HepG2 (cell line): ENCODE measurements around the gene SYNE2. TPM values are rescaled to one million over a fixed set of nuclear protein-coding genes. Genes with fewer than 3 reads are reported as not detected.

Source experiments
- ATAC-seq: fragments of 200-7000 bp; cut with Tn5 transposase; 3 replicates; pipeline ENCODE4 v1.9.1; 2020; ENCODE audit warnings: mild to moderate bottlenecking, moderate library complexity
- BruUV-seq: library from RNA; stranded (reverse); fragments of 400-500 nt; replicated peaks from 2 replicates; lab custom pipeline; 2021; lab: Mats Ljungman, UMichigan
- CTCF ChIA-PET: fragments of 300-600 bp; formaldehyde crosslinking; extraction: SDS; loops from one replicate; lab custom pipeline; 2021; ENCODE audit warnings: low total read pairs, inconsistent platforms, low intra/inter-chr PET ratio; lab: Yijun Ruan, JAX
- POLR2A ChIA-PET: fragments of 350-600 bp; sonication (Branson Sonifier 250); formaldehyde crosslinking; loops from one replicate; lab custom pipeline; 2020; ENCODE audit warnings: antibody characterized with exemption, inconsistent platforms; lab: Yijun Ruan, JAX
- DNase-seq: peaks from one replicate; pipeline ENCODE4 v3.0.0-alpha.2; 2015; ENCODE audit warnings: low spot score
- FAIRE-seq: peaks from 3 replicates; lab custom pipeline; 2011; peaks lifted over from hg19 to GRCh38; lab: Jason Lieb, UNC
- H2AFZ ChIP-seq: one replicate; pipeline ENCODE4 v1.6.1; 2011; ENCODE audit warnings: low read length, inconsistent platforms
- H3K27ac ChIP-seq: fragments of 300-600 bp; 3 replicates; pipeline ENCODE4 v1.8.0; 2011; ENCODE audit warnings: mixed run types, mild to moderate bottlenecking, mixed read lengths, low read length, inconsistent platforms; ENCODE audit not compliant: insufficient read depth; ENCODE audit errors: extremely low read length
- H3K27me3 ChIP-seq, 2 experiments: fragments of 200-600 bp in 1 of 2; 2 replicates in 1 of 2; 3 replicates in 1 of 2; pipeline versions ENCODE4 v1.6.0 to v1.8.0; 2011; ENCODE audit warnings: low read length in 2 of 2, mild to moderate bottlenecking in 2 of 2, moderate library complexity in 2 of 2, inconsistent platforms in 1 of 2; ENCODE audit not compliant: insufficient read depth in 2 of 2, control insufficient read depth in 1 of 2
- H3K36me3 ChIP-seq, 2 experiments: fragments of 200-600 bp in 1 of 2; replicated peaks in 1 of 2; 2 replicates in 1 of 2; 3 replicates in 1 of 2; pipeline versions ENCODE4 v1.5.1 to v1.8.0; 2011; ENCODE audit warnings: low read length in 2 of 2, inconsistent platforms in 1 of 2; ENCODE audit not compliant: insufficient read depth in 2 of 2, control insufficient read depth in 1 of 2
- H3K4me1 ChIP-seq: 2 replicates; pipeline ENCODE4 v1.5.1; 2012; ENCODE audit warnings: low read length, inconsistent platforms; ENCODE audit not compliant: insufficient read depth
- H3K4me2 ChIP-seq: 2 replicates; pipeline ENCODE4 v1.6.0; 2011; ENCODE audit warnings: low read depth, low read length, inconsistent platforms
- H3K4me3 ChIP-seq, 3 experiments: fragments of 200-600 bp in 1 of 3; sonication (generic), shearing (Covaris generic) in 1 of 3; replicated peaks in 1 of 3; 2 replicates each; pipeline ENCODE4 v1.5.1; 2011 to 2016; ENCODE audit warnings: low read length in 3 of 3, inconsistent platforms in 2 of 3, low read depth in 2 of 3, mild to moderate bottlenecking in 2 of 3, control low read depth in 1 of 3, mixed read lengths in 1 of 3; ENCODE audit not compliant: insufficient read depth in 1 of 3
- H3K79me2 ChIP-seq: one replicate; pipeline ENCODE4 v1.6.1; 2011; ENCODE audit warnings: low read length, inconsistent platforms; ENCODE audit not compliant: insufficient read depth
- H3K9ac ChIP-seq: 2 replicates; pipeline ENCODE4 v1.6.0; 2011; ENCODE audit warnings: mild to moderate bottlenecking, low read depth, low read length, inconsistent platforms; ENCODE audit not compliant: insufficient read depth
- H3K9me3 ChIP-seq: 2 replicates; pipeline ENCODE4 v1.5.1; 2012; ENCODE audit warnings: mild to moderate bottlenecking, low read length
- H4K20me1 ChIP-seq: 2 replicates; pipeline ENCODE4 v1.6.0; 2011; ENCODE audit warnings: inconsistent platforms, mild to moderate bottlenecking, low read length, moderate library complexity; ENCODE audit not compliant: insufficient read depth
- ARNT ChIP-seq: fragments of 450-650 bp; IDR thresholded peaks from 2 replicates; pipeline ENCODE4 v1.6.1; 2017
- CHD4 ChIP-seq: fragments of 200-600 bp; sonication (generic); IDR thresholded peaks from 2 replicates; pipeline ENCODE4 v1.7.0; 2017; ENCODE audit warnings: mild to moderate bottlenecking, low read length, borderline replicate concordance
- ETV5 ChIP-seq: IDR thresholded peaks from 2 replicates; pipeline ENCODE4 v1.6.1; 2018; ENCODE audit warnings: missing biosample characterization, missing genetic modification reagents, inconsistent platforms, borderline replicate concordance
- FOSL2 ChIP-seq: sonication (generic); formaldehyde crosslinking; IDR thresholded peaks from 2 replicates; pipeline ENCODE4 v1.4.0; 2020; ENCODE audit warnings: missing genetic modification reagents
- KDM5A ChIP-seq: fragments of 200-600 bp; sonication (generic); IDR thresholded peaks from 2 replicates; pipeline ENCODE4 v1.7.0; 2018; ENCODE audit warnings: antibody characterized with exemption, mild to moderate bottlenecking, low read length, borderline replicate concordance
- MTF2 ChIP-seq: sonication (generic); formaldehyde crosslinking; IDR thresholded peaks from 2 replicates; pipeline ENCODE4 v1.5.0; 2020; ENCODE audit warnings: missing genetic modification reagents, borderline replicate concordance
- MXD4 ChIP-seq: IDR thresholded peaks from 2 replicates; pipeline ENCODE4 v1.6.1; 2016; ENCODE audit warnings: mild to moderate bottlenecking, missing biosample characterization, missing genetic modification reagents
- RXRA ChIP-seq: sonication (generic); formaldehyde crosslinking; IDR thresholded peaks from 2 replicates; pipeline ENCODE4 v1.5.1; 2020; ENCODE audit warnings: missing genetic modification reagents
- SMC3 ChIP-seq: IDR thresholded peaks from 2 replicates; pipeline ENCODE4 v1.6.1; 2011; ENCODE audit warnings: low read length, improper control_type of control experiment
- SRSF9 ChIP-seq: fragments of 200-400 bp; formaldehyde crosslinking; IDR thresholded peaks from 2 replicates; pipeline ENCODE4 v1.6.1; 2018; ENCODE audit warnings: borderline replicate concordance, mild to moderate bottlenecking, low read depth, low read length; ENCODE audit not compliant: insufficient read depth, poor library complexity, severe bottlenecking
- TOPORS ChIP-seq: sonication (generic); formaldehyde crosslinking; IDR thresholded peaks from 2 replicates; pipeline ENCODE4 v1.8.0; 2023; ENCODE audit warnings: mild to moderate bottlenecking, missing genetic modification reagents
- ZBTB1 ChIP-seq: sonication (generic); formaldehyde crosslinking; IDR thresholded peaks from 2 replicates; pipeline ENCODE4 v1.4.0; 2020; ENCODE audit warnings: missing genetic modification reagents, borderline replicate concordance
- ZNF20 ChIP-seq: sonication (generic); formaldehyde crosslinking; IDR thresholded peaks from 2 replicates; pipeline ENCODE4 v1.4.0; 2020; ENCODE audit warnings: mild to moderate bottlenecking, moderate library complexity, missing genetic modification reagents
- ZNF777 ChIP-seq: sonication (generic); formaldehyde crosslinking; IDR thresholded peaks from 2 replicates; pipeline ENCODE4 v1.4.0; 2020; ENCODE audit warnings: missing genetic modification reagents
- WGBS: methylation state at CpG from one replicate; pipeline ENCODE4 v1.1.6; 2017; ENCODE audit warnings: low lambda C conversion rate; 5-methylcytosine and 5-hydroxymethylcytosine counted together
- in situ Hi-C: cut with HindIII; loops from 2 replicates; pipeline ENCODE4 v1.10.0; 2017; ENCODE audit warnings: low pct_unique_long_range_greater_than_20kb; ENCODE audit not compliant: extremely low pct_ligation_motif_present
- intact Hi-C: fragments of 100-400 bp; cut with micrococcal nuclease; formaldehyde crosslinking; loops from one replicate; pipeline ENCODE4 v1.10.0; 2022; ENCODE audit not compliant: unreplicated experiment
- polyA plus RNA-seq, 8 experiments: library from polyadenylated mRNA; depleted of rRNA in 3 of 8; stranded (reverse) in 7 of 8; unstranded in 1 of 8; fragments of >200 nt; fragmentation: Illumina TruSeq in 4 of 8; extraction: Trizol in 4 of 8; gene quantifications; 2 replicates each; pipeline versions ENCODE4 v1.2.1 to v1.2.3, GENCODE V29; 2011 to 2016; ENCODE audit warnings: low read depth in 4 of 8, missing spikeins in 1 of 8, mixed read lengths in 1 of 8; ENCODE audit not compliant: insufficient read depth in 1 of 8
- total RNA-seq, 5 experiments: library from RNA; depleted of rRNA; stranded (reverse); fragments of >200 nt; fragmentation: Illumina TruSeq; extraction: Trizol; gene quantifications; 2 replicates each; pipeline ENCODE4 v1.2.3, GENCODE V29; 2016; ENCODE audit warnings: low read depth in 1 of 5
- TF ChIP-seq, protein P1 (sequence below): IDR thresholded peaks from 2 replicates; pipeline ENCODE4 v1.6.1; 2016; ENCODE audit warnings: low read depth, borderline replicate concordance
- TF ChIP-seq, protein P2 (sequence below): sonication (generic); formaldehyde crosslinking; IDR thresholded peaks from 2 replicates; pipeline ENCODE4 v1.9.0; 2021; ENCODE audit warnings: missing genetic modification reagents, mild to moderate bottlenecking, borderline replicate concordance

Gene SYNE2
- total and polyA plus RNA-seq, 2 of the 13 experiments (the other 11 are each of a cell fraction or from before 2014, with no cell fraction given) = 6.2 to 13.3 TPM

DNA sequence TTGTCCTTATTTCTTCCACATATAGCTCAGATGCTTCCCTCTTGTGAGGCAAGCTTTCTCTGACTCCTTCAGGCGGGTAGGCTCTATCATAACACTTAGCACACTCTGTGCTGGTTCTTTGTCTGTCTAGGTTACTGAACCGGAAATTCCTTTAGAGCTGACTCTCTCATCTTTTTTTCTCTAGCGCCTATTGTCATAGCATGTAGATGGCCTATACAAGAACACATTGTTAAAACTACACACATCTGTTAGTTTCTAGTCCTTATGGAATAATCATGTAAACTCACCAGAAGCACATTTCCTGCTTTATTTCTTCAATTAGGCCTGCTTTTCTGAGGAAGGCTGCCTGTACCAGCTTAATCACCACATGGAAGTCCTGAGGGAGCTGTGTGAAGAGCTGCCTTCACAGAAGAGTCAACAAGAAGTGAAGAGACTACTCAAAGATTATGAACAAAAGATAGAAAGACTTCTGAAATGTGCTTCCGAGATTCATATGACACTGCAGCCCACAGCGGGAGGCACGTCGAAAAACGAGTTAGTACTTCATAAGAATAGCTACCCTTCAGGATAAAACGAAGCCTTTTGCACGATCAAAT, 143.9 kb downstream of the SYNE2 start (continued):
- TF ChIP-seq TOPORS (CRISPR knock-in tag) (no peak), ZNF777 (no peak)
- TF ChIP-seq, all 625 proteins: peak for 0

DNA sequence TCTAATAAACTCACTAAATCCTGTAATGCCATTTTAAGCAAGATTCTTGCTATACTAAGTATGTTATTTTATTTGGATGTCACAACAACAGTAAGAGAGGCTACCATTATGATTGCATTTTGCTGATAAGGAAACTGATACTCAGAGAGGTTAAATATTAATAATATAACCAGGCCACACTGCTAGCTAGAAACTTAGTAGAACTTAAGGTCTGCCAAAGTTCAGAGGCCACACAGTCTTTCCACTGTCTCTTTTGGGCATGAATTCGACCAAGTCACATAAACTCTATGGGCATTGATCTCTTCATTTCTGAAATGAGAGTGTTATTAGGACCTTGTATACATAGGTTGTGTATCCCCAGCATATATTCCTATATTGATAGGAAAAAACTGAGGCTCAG, 147.9 kb downstream of the SYNE2 start:
- Histone ChIP-seq H4K20me1 (no peaks in the 10 kb centered on the region), H3K9me3 (no peaks in the 10 kb centered on the region), H3K4me2 (no peak overlapping the region), H3K27me3 (no peaks in the 10 kb centered on the region), H3K4me1 (no peaks in the 10 kb centered on the region), H3K36me3 (no peaks in the 10 kb centered on the region; a peak in 2 of 5 replicates), H2AFZ (no peak overlapping the region), H3K79me2 (no peaks in the 10 kb centered on the region), H3K4me3 (no peak overlapping the region), H3K9ac (no peak overlapping the region), H3K27ac (no peak overlapping the region)
- in situ Hi-C loops (loop anchor here (25.0 kb wide), 1 partner anchor 287 kb away; the partner anchor contains the start of gene ESR2), intact Hi-C loops (no loop called here)
- no peak for ATAC-seq
- no peak for FAIRE-seq
- ChIA-PET POLR2A (no interaction called here), CTCF (no interaction called here)
- BruUV-seq = no TSS peak
- WGBS = 50% methylated on average over 1 of the region's 1 CpG
- no peak for DNase-seq
- TF ChIP-seq ZNF20 (CRISPR knock-in tag) (no peak), SRSF9 (no peak), ZBTB1 (no peak), CHD4 (no peak), MTF2 (CRISPR knock-in tag) (no peak), KDM5A (no peak), FOSL2 (CRISPR knock-in tag) (no peak), SMC3 (no peak), RXRA (CRISPR knock-in tag) (no peak), ETV5 (CRISPR knock-in tag) (no peak), ARNT (no peak), MXD4 (CRISPR knock-in tag) (no peak)
- TF ChIP-seq, protein P1, sequence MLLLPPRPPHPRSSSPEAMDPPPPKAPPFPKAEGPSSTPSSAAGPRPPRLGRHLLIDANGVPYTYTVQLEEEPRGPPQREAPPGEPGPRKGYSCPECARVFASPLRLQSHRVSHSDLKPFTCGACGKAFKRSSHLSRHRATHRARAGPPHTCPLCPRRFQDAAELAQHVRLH (CRISPR knock-in tag) = no peak
- TF ChIP-seq, protein P2, sequence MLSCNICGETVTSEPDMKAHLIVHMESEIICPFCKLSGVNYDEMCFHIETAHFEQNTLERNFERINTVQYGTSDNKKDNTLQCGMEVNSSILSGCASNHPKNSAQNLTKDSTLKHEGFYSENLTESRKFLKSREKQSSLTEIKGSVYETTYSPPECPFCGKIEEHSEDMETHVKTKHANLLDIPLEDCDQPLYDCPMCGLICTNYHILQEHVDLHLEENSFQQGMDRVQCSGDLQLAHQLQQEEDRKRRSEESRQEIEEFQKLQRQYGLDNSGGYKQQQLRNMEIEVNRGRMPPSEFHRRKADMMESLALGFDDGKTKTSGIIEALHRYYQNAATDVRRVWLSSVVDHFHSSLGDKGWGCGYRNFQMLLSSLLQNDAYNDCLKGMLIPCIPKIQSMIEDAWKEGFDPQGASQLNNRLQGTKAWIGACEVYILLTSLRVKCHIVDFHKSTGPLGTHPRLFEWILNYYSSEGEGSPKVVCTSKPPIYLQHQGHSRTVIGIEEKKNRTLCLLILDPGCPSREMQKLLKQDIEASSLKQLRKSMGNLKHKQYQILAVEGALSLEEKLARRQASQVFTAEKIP (CRISPR knock-in tag) = no peak
